ENCODE results near the gene AFAP1.

- TF ChIP-seq CTCF (IDR thresholded peaks at IDR 0.05) (no peak), EZH2 (IDR thresholded peaks at IDR 0.05; ENCODE audit: borderline replicate concordance, insufficient read depth, low read depth, low read length, poor library complexity, severe bottlenecking) (no peak)
These were observed 83.9 kb downstream of the AFAP1 start for GRCh38 chr4:7855731-7856130.

All from B cell (primary cell).